NCI-H1048 (cell line): ENCODE data around the gene KIF5A.
"Not testable (repeated sequence)": the region's sequence is repeated elsewhere in the genome, so short reads cannot be mapped to it uniquely, and the experiment has no call there.

Experiments
- DNase-seq: peaks from one replicate; lab custom pipeline; 2025; lab: John Stamatoyannopoulos, UW

The KIF5A gene

GRCh38 chr12:57558864-57559263 is 9.0 kb downstream of the KIF5A start:
- DNase-seq = no peak

DNA sequence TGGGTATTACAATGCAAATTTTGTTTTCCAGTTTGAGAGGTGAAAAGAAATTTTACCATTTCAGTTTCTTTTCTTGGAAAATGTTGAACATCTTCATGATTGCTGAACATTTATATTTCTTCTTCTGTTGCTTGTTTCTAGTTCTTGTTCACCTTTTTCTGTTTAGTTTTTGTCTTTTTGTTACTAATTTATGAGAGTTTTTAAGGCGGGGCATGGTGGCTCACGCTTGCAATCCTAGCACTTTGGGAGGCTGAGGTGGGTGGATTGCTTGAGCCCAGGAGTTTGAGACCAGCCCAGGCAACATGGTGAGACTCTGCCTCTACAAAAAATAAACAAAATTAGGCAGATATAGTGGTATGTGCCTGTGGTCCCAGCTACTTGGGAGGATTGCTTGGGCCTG is 10.7 kb downstream of the KIF5A start:
- no peak for DNase-seq

DNA sequence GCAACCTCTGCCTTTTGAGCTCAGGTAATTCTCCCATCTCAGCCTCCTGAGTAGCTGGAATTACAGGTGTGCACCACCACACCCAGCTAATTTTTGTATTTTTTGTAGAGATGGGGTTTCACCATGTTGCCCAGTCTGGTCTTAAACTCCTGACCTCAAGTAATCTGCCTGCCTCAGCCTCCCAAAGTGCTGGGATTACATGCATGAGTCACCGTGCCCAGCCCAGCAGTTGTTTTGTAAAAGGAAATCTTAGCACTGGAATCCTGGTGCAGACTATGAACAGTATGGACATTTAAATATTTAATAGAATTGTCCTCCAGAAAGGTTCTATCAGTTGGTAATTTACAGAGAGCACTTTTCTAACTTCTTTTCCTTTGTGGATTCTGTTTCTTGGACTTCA is 11.3 kb downstream of the KIF5A start:
- not testable (repeated sequence) for DNase-seq

GRCh38 chr12:57563358-57563757 is 13.5 kb downstream of the KIF5A start:
- DNase-seq = no peak

GRCh38 chr12:57564178-57564740 is 14.4 kb downstream of the KIF5A start:
- no peak for DNase-seq

- DNase-seq = no peak
Observed at GRCh38 chr12:57568838-57569237, 19.0 kb downstream of the KIF5A start.

- DNase-seq = no peak
Observed at GRCh38 chr12:57569858-57570257, 20.0 kb downstream of the KIF5A start.

- DNase-seq = not testable (repeated sequence)
Observed at GRCh38 chr12:57570438-57570837, 20.6 kb downstream of the KIF5A start.

DNA sequence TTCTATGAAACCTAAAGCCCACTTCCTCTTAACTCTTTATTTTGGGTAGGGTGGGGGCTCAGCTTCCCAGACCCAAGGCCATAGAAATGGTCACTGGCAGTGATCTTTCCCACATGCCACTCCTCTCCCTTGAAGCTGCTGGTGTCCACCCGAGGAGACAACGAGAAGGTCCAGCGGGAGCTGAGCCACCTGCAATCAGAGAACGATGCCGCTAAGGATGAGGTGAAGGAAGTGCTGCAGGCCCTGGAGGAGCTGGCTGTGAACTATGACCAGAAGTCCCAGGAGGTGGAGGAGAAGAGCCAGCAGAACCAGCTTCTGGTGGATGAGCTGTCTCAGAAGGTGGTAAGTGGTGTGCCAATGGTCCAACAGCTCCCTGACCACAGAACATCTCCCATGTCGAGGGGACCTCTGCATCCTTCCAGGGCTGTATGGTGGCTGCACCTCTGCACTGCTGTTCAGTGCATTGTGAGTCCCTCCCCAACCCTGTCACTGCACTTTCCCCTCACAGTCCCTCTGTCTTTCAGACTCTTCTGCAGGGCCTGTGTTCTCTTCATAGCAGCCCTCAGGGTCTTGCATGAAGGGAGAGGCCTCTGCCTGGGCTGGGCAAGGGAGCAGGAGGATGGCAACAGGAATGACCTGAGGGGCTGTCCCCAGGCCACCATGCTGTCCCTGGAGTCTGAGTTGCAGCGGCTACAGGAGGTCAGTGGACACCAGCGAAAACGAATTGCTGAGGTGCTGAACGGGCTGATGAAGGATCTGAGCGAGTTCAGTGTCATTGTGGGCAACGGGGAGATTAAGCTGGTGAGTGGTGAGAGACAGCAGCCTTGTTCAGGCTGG is 22.3 kb downstream of the KIF5A start:
- no peak for DNase-seq

DNA sequence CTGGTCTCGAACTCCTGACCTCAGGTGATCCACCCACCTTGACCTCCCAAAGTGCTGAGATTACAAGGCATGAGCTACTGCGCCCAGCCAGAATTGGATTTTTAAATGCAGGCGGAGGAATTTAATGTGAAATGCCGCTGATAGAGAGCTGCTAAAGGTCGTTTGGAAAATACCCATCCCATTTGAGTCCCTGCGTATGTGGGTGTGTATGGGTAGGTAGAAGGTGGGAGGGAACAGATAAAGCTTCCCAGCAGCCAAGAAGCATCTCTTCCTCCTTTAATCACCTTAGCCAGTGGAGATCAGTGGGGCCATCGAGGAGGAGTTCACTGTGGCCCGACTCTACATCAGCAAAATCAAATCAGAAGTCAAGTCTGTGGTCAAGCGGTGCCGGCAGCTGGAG is 25.0 kb downstream of the KIF5A start:
- no peak for DNase-seq

DNA sequence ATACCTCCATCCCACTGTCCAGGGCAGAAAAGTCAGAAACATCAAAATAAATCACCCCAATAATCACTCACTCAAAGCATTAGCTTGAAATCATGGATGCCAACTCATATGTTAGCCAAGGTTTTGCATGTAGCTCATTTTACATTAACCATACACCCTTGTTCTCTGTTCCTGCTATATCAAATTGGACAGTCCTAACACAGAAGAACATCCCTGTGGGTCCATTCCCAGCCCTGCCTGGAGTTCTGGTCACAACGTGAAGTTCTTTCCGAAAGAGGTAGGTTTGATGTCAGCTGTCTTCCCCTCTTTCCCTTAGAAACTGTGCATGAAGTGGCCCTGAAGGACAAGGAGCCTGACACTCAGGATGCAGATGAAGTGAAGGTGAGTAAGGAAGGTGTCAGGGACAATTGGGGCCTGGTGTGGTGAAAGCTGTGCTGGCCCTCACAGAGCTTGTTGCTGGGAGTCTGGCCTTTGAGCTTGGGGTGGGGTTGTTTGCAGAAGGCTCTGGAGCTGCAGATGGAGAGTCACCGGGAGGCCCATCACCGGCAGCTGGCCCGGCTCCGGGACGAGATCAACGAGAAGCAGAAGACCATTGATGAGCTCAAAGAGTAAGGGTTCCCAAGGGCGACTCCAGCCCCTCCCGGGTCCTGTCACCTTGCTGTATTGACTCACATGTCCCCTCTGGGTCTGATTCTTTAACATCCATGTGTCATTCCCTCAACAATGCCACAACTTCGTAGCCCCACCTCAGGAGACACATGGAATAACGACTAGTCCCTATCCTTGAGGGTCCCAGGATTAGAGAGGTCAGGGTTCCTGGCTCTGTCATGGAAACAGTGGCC is 26.1 kb downstream of the KIF5A start:
- no peak for DNase-seq

- DNase-seq = no peak
Observed at GRCh38 chr12:57576613-57577160, 26.8 kb downstream of the KIF5A start.

- DNase-seq = no peak
Observed at GRCh38 chr12:57577981-57578758, 28.3 kb downstream of the KIF5A start.

- DNase-seq = no peak
Observed at GRCh38 chr12:57579011-57579410, 29.2 kb downstream of the KIF5A start.

- DNase-seq = no peak
Observed at GRCh38 chr12:57579677-57580465, 30.0 kb downstream of the KIF5A start.

GRCh38 chr12:57580466-57580795 is 30.6 kb downstream of the KIF5A start:
- no peak for DNase-seq

DNA sequence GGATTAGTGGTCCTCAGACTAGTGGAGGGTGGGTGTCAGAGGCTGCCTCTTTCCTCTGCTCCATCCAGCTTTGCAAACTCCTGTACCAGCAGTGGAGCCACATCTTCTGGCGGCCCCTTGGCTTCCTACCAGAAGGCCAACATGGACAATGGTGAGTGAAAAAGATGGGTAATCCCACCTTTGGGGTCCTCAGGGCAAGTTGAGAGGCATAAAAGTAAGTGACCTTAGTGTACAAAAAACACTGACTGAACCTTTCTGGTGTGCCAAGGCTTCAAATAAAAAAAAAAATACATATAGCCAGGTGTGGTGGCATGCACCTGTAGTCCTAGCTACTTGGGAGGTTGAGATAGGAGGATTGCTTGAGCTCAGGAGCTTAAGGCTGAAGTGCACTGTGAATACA is 32.0 kb downstream of the KIF5A start:
- no peak for DNase-seq

GRCh38 chr12:57582440-57582839 is 32.6 kb downstream of the KIF5A start:
- no peak for DNase-seq

DNA sequence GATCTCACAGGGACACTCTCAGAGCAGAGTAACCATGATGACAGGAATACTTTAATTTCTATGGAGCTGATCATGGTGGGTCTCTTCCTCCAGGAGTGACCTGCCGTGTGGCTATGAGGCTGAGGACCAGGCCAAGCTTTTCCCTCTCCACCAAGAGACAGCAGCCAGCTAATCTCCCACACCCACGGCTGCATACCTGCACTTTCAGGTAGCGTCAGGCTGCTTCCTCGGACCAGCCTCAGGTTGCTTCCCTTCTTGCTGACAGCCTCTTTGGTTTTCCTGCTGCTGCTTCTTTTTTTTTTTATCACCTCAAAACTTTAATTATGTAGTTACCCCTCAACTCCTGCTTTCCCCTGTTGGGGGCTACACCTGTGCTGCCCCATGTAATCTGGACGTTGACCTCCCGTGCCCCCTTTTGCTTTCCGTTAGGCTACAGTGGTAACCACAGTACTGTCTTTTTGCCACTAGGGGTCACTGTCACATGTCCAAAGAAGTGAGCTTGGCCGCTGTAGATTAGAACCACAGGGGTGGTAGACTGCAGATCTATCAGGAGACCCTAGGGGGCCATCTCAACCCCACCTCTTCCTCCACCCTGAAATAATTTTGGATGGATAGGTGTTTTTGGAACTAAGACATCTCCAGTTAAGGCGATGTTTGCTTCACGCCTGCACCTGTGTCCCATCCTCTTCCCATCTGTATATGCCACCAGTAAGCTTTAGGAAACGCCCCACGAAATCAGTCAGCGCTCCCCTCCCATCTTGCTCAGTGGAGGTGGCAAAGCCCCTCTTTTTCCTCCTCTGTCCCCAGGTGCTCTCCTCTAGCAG is 33.4 kb downstream of the KIF5A start:
- DNase-seq = peak; percentile 29

DNA sequence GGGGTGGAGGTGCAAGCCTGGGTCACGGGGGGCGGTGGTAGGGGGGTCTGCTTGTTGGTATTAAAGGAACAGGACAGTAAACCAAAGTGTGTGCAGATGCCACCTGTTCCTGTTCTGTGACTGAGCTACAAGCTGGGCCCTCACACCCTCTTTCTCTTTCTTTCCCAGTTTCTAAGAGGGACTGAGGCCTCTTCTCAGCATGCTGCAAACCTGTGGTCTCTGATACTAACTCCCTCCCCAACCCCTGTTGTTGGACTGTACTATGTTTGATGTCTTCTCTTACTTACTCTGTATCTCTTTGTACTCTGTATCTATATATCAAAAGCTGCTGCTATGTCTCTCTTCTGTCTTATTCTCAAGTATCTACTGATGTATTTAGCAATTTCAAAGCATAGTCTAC is 34.2 kb downstream of the KIF5A start:
- DNase-seq = no peak
